Loucy (cell line): ENCODE data around the gene MCM9.

ENCODE experiments used
- CTCF ChIP-seq: fragments of 200-600 bp; sonication (generic); conservative IDR thresholded peaks from 2 replicates; pipeline ENCODE4 v1.5.1; 2014; ENCODE audit warnings: mild to moderate bottlenecking, antibody characterized with exemption, low read length
- EZH2phosphoT487 ChIP-seq: fragments of 200-600 bp; IDR thresholded peaks from 2 replicates; pipeline ENCODE4 v1.6.1; 2018; ENCODE audit warnings: antibody characterized with exemption, mild to moderate bottlenecking, moderate library complexity, borderline replicate concordance

GRCh38 chr6:118873239-118873638 is 61.7 kb downstream of the MCM9 start:
- TF ChIP-seq CTCF, result no peak
- TF ChIP-seq EZH2phosphoT487, result no peak
